Breast epithelium (tissue), 3 donors: Measurements from ENCODE around the gene SQSTM1.

ENCODE experiments used
- POLR2A ChIP-seq: fragments of 450-650 bp; IDR thresholded peaks from one replicate; pipeline ENCODE4 v1.6.1; 2016; ENCODE audit warnings: antibody characterized with exemption, mild to moderate bottlenecking, moderate library complexity
- POLR2AphosphoS5 ChIP-seq, 3 donors: sonication (generic); formaldehyde crosslinking; IDR thresholded peaks; one replicate each; pipeline ENCODE4 v1.6.1; 2017; ENCODE audit warnings: antibody characterized with exemption in 3 of 3
- TF ChIP-seq, protein P1 (sequence below), 3 donors: fragments of 450-650 bp; IDR thresholded peaks; one replicate each; pipeline ENCODE4 v1.5.1; 2016 to 2017; ENCODE audit warnings: antibody characterized with exemption in 3 of 3, mild to moderate bottlenecking in 3 of 3, moderate library complexity in 3 of 3

GRCh38 chr5:179824745-179825112 lies 4.0 kb downstream of the SQSTM1 start:
- TF ChIP-seq, protein P1, sequence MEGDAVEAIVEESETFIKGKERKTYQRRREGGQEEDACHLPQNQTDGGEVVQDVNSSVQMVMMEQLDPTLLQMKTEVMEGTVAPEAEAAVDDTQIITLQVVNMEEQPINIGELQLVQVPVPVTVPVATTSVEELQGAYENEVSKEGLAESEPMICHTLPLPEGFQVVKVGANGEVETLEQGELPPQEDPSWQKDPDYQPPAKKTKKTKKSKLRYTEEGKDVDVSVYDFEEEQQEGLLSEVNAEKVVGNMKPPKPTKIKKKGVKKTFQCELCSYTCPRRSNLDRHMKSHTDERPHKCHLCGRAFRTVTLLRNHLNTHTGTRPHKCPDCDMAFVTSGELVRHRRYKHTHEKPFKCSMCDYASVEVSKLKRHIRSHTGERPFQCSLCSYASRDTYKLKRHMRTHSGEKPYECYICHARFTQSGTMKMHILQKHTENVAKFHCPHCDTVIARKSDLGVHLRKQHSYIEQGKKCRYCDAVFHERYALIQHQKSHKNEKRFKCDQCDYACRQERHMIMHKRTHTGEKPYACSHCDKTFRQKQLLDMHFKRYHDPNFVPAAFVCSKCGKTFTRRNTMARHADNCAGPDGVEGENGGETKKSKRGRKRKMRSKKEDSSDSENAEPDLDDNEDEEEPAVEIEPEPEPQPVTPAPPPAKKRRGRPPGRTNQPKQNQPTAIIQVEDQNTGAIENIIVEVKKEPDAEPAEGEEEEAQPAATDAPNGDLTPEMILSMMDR (IDR thresholded peaks at IDR 0.05) = no peak
- TF ChIP-seq POLR2A (no peak), POLR2AphosphoS5 (IDR thresholded peaks at IDR 0.05) (no peak)
